Left ventricle myocardium superior (tissue), 1 donor: ENCODE measurements around the gene TBR1. TPM values are rescaled to one million over a fixed set of nuclear protein-coding genes. Genes with fewer than 3 reads are reported as not detected.

Experiments used
- ATAC-seq: fragments of 200-7000 bp; cut with Tn5 transposase; one replicate; pipeline ENCODE4 v1.9.1; 2020; ENCODE audit warnings: mild to moderate bottlenecking, moderate library complexity
- DNase-seq: peaks from one replicate; pipeline ENCODE4 v3.0.0-alpha.2; 2020
- intact Hi-C: fragments of 100-400 bp; cut with micrococcal nuclease; formaldehyde crosslinking; loops from one replicate; pipeline ENCODE4 v1.11.0; 2022
- total RNA-seq: library from RNA; stranded (reverse); fragmentation: NEBNext Ultra II Directional; extraction: Animal tissue kit (Norgen Biotek cat#: 25700); gene quantifications from one replicate; pipeline ENCODE4 v1.2.1, GENCODE V29; 2021
- donor health status: DM: no; HTN: yes; CAD: no; lungs with severe emphysema.

TBR1 gene
- total RNA-seq, 1 donor from 2014 or later: not detected

GRCh38 chr2:161426455-161426921 is 10.4 kb downstream of the TBR1 start:
- ATAC-seq (no peak), DNase-seq (no peak)
- intact Hi-C loops: no loop called here

- no peak for ATAC-seq
- intact Hi-C loops: no loop called here
- DNase-seq: no peak
These were observed 11.0 kb downstream of the TBR1 start for GRCh38 chr2:161426922-161427663.

GRCh38 chr2:161427664-161428587 is 11.8 kb downstream of the TBR1 start:
- no peak for ATAC-seq
- intact Hi-C loops: no loop called here

GRCh38 chr2:161430386-161430785 is 14.3 kb downstream of the TBR1 start:
- DNase-seq (no peak), ATAC-seq (no peak)
- intact Hi-C loops: no loop called here

More at GRCh38 chr2:161427664-161428587, 11.8 kb downstream of the TBR1 start:
- peak; percentile 30 for DNase-seq

DNA sequence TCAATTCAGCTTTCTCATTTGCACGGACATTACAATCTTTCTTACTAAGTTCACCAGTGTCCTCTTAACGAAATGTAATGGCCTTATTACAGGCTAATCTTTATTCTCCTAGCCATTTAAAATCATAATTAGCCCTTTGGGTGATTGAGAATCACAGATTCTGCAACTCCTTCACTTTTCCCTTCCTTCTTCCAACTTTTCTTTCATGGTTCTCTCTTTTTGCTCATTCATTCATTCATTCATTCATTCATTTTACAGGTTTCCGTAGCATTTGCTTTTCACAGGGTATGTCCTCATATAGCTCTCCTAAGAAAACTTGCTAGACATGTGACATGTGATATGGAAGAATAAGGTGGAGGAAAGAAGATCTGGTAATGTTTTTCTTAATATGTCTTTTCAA is 16.0 kb downstream of the TBR1 start:
- intact Hi-C loops: no loop called here
- no peak for ATAC-seq
- DNase-seq: no peak

DNA sequence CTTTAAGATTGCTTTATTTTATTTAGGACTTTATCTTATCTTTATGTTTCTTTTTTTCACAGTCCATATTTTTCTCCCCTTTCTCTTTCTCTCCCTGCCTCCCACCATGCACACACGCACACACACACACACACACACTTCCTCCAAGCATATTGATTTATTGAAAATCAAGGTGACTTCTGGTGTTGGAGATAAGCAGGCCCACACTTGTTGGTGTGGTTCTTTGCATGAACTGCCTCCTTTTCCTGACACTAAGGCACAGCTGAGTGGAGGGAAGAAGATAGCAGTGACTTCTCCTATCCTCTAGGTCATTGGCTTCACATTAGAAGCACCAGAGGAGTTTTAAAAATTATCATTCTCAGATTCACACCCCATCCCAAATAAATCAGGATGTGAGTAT is 18.0 kb downstream of the TBR1 start:
- intact Hi-C loops: no loop called here
- DNase-seq: no peak
- no peak for ATAC-seq

- DNase-seq: no peak
- ATAC-seq: no peak
- intact Hi-C loops: no loop called here
These were observed 20.3 kb downstream of the TBR1 start for GRCh38 chr2:161436411-161436810.

DNA sequence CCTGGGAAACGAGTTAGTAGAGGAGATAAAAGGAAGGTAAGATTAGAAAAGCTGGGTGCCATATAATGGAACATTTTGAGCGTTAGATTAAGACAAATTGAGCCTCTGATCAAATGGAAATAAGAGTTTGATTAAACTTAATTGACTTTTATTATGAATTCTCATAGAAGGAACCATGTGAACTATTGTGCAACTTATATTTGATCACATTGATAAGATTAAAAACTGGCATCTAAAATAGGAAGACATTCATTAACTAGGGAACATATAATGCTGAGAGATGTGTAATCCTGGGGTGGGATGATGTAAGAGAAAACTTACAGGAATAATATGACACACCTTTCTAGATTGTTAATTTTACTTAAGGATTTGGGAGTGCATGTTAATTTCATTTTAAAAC is 22.5 kb downstream of the TBR1 start:
- DNase-seq (no peak), ATAC-seq (no peak)
- intact Hi-C loops: no loop called here

- DNase-seq: no peak
- intact Hi-C loops: no loop called here
- ATAC-seq: no peak
These were observed 29.0 kb downstream of the TBR1 start for GRCh38 chr2:161445097-161445496.

DNA sequence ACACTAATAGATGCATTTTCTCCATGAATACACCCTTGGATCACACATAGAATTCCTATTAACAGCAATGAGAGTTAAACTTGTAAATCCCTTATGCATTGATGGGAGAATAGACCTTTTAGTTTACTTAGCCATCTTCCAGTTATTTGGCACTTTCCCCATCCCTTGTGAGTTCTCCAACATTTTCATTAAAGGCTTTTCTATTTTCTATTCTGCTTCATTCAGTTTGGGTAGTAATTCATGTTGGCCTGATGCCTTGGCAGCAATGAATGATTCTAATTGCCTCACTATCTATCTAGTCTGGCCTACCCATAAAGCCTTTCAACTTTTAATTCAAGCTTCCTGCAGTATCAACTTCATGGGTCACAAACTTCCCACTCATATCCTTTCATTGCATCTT is 32.3 kb downstream of the TBR1 start:
- ATAC-seq (no peak), DNase-seq (no peak)
- intact Hi-C loops: no loop called here

GRCh38 chr2:161471631-161472030 is 55.5 kb downstream of the TBR1 start:
- DNase-seq (no peak), ATAC-seq (no peak)
- intact Hi-C loops: no loop called here

DNA sequence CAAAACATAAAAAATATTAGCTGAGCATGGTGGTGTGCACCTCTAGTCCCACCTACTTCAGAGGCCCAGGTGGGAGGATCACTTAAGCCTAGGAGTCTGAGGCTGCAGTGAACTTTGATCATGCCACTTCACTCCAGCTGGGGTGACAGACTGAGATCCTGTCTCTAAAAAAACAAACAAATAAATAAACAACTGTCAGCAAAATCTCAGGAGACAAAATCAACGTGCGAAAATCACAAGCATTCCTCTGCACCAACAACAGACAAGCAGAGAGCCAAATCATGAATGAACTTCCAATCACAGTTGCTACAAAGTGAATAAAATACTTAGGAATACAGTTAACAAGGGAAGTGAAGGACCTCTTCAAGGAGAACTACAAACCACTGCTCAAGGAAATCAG is 58.8 kb downstream of the TBR1 start:
- no peak for DNase-seq
- intact Hi-C loops: no loop called here
- ATAC-seq: no peak

Other genes starting within 250 kb of the TBR1 start
- gene PSMD14, start 107.9 kb upstream of the TBR1 start, total RNA-seq: 40.4 TPM
- not detected for gene SLC4A10, start 208.1 kb downstream of the TBR1 start, total RNA-seq